Vagina (tissue), 2 donors: ENCODE data around the gene ALK.

Experiments
- CTCF ChIP-seq, 3 experiments: fragments of 450-650 bp in 2 of 3; fragments of 200-600 bp in 1 of 3; sonication (generic) in 1 of 3; IDR thresholded peaks; one replicate each; pipeline ENCODE4 v1.5.1; 2017 to 2019; ENCODE audit warnings: antibody characterized with exemption in 3 of 3, mild to moderate bottlenecking in 2 of 3, moderate library complexity in 2 of 3
- POLR2A ChIP-seq, 2 donors: fragments of 450-650 bp; IDR thresholded peaks; one replicate each; pipeline ENCODE4 v1.6.1; 2017; ENCODE audit warnings: antibody characterized with exemption in 2 of 2, mild to moderate bottlenecking in 2 of 2, moderate library complexity in 2 of 2

GRCh38 chr2:29697715-29698114 lies 223.7 kb downstream of the ALK start:
- no peak for TF ChIP-seq POLR2A (IDR thresholded peaks at IDR 0.05)
- no peak for TF ChIP-seq CTCF (IDR thresholded peaks at IDR 0.05)
